ENCODE data around the gene NUMA1. TPM values are rescaled to one million over a fixed set of nuclear protein-coding genes. Genes with fewer than 3 reads are reported as not detected.

NUMA1 gene
- total and polyA plus RNA-seq, 2 experiments from 2014 or later, result 33.2 to 104 TPM

GRCh38 chr11:72003776-72004171 is 76.6 kb downstream of the NUMA1 start (continued):
- TF ChIP-seq ZNF462 (CRISPR knock-in tag; IDR thresholded peaks at IDR 0.05) (no peak), POLR2AphosphoS5 (IDR thresholded peaks at IDR 0.05; ENCODE audit: low read depth) (no peak; the same call in 1 of the 2 replicates), NANOG (IDR thresholded peaks at IDR 0.05; ENCODE audit: borderline replicate concordance) (no peak), CTCF (conservative IDR thresholded peaks at IDR 0.05; ENCODE audit: low read depth in 2 of 2) (no peak), EZH2phosphoT487 (IDR thresholded peaks at IDR 0.05; ENCODE audit: unreplicated experiment) (no peak)
- TF ChIP-seq, protein P1, sequence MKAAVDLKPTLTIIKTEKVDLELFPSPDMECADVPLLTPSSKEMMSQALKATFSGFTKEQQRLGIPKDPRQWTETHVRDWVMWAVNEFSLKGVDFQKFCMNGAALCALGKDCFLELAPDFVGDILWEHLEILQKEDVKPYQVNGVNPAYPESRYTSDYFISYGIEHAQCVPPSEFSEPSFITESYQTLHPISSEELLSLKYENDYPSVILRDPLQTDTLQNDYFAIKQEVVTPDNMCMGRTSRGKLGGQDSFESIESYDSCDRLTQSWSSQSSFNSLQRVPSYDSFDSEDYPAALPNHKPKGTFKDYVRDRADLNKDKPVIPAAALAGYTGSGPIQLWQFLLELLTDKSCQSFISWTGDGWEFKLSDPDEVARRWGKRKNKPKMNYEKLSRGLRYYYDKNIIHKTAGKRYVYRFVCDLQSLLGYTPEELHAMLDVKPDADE (IDR thresholded peaks at IDR 0.05), result no peak
